SK-N-SH (cell line): ENCODE measurements around the gene CATSPERZ. TPM values are rescaled to one million over a fixed set of nuclear protein-coding genes. Genes with fewer than 3 reads are reported as not detected.

Experiments
- CTCF ChIA-PET: fragments of 300-600, 350-600 bp; formaldehyde crosslinking; extraction: SDS; loops from one replicate; lab custom pipeline; 2021; lab: Yijun Ruan, JAX
- POLR2A ChIA-PET: fragments of 350-600 bp; sonication (Branson Sonifier 250); formaldehyde crosslinking; extraction: SDS; loops from one replicate; lab custom pipeline; 2020; ENCODE audit warnings: antibody characterized with exemption, inconsistent platforms; lab: Yijun Ruan, JAX
- DNase-seq: peaks from one replicate; pipeline ENCODE4 v3.0.0; 2012
- H2AFZ ChIP-seq: fragments of 200-600 bp; sonication (generic); 2 replicates; pipeline ENCODE4 v1.8.1; 2016; ENCODE audit warnings: antibody characterized with exemption, mild to moderate bottlenecking, low read depth
- H3F3A ChIP-seq: fragments of 200-600 bp; sonication (generic); replicated peaks from 2 replicates; pipeline ENCODE3; 2016; ENCODE audit warnings: antibody characterized with exemption, mild to moderate bottlenecking; ENCODE audit not compliant: insufficient read depth
- H3K27ac ChIP-seq, 2 experiments: fragments of 200-500 bp in 1 of 2; fragments of 200-600 bp in 1 of 2; sonication (Bioruptor generic) in 1 of 2; sonication (generic), shearing (Covaris generic) in 1 of 2; 2 replicates each; pipeline versions ENCODE4 v1.5.1 to v1.6.1; 2014 to 2016; ENCODE audit warnings: low read depth in 2 of 2, inconsistent platforms in 1 of 2, low read length in 1 of 2, mild to moderate bottlenecking in 1 of 2, mixed read lengths in 1 of 2
- H3K27me3 ChIP-seq: fragments of 200-600 bp; sonication (generic), shearing (Covaris generic); 2 replicates; pipeline ENCODE4 v1.6.1; 2016; ENCODE audit warnings: mixed run types; ENCODE audit not compliant: insufficient read depth
- H3K36me3 ChIP-seq, 2 experiments: fragments of 200-500 bp in 1 of 2; fragments of 200-600 bp in 1 of 2; sonication (Bioruptor generic) in 1 of 2; sonication (generic) in 1 of 2; replicated peaks in 1 of 2; 2 replicates each; pipeline versions ENCODE3 to v1.5.1; 2014 to 2016; ENCODE audit warnings: low read length in 1 of 2, mild to moderate bottlenecking in 1 of 2; ENCODE audit not compliant: insufficient read depth in 2 of 2, control insufficient read depth in 1 of 2
- H3K4me1 ChIP-seq, 2 experiments: fragments of 200-500 bp in 1 of 2; fragments of 200-600 bp in 1 of 2; sonication (Bioruptor generic) in 1 of 2; sonication (generic), shearing (Covaris generic) in 1 of 2; 2 replicates each; pipeline versions ENCODE4 v1.5.1 to v1.6.1; 2014 to 2016; ENCODE audit warnings: low read depth in 1 of 2, low read length in 1 of 2, mixed run types in 1 of 2; ENCODE audit not compliant: insufficient read depth in 2 of 2, control insufficient read depth in 1 of 2
- H3K4me2 ChIP-seq: fragments of 200-600 bp; sonication (generic), shearing (Covaris generic); 2 replicates; pipeline ENCODE4 v1.6.1; 2017; ENCODE audit warnings: mixed run types
- H3K4me3 ChIP-seq, 2 experiments: fragments of 200-500 bp in 1 of 2; fragments of 200-600 bp in 1 of 2; sonication (Bioruptor generic) in 1 of 2; sonication (generic), shearing (Covaris generic) in 1 of 2; 2 replicates each; pipeline versions ENCODE4 v1.5.1 to v1.8.1; 2014 to 2016; ENCODE audit warnings: low read depth in 2 of 2, inconsistent platforms in 1 of 2, low read length in 1 of 2, mild to moderate bottlenecking in 1 of 2, mixed read lengths in 1 of 2, moderate library complexity in 1 of 2
- H3K79me2 ChIP-seq: fragments of 200-600 bp; sonication (generic); 2 replicates; pipeline ENCODE4 v1.8.1; 2017; ENCODE audit warnings: mild to moderate bottlenecking; ENCODE audit not compliant: insufficient read depth
- H3K9ac ChIP-seq: fragments of 200-600 bp; sonication (generic); 2 replicates; pipeline ENCODE4 v1.6.1; 2017; ENCODE audit warnings: mixed run types
- H3K9me2 ChIP-seq: fragments of 200-600 bp; sonication (generic); 2 replicates; pipeline ENCODE4 v1.6.1; 2017; ENCODE audit warnings: mixed run types
- H3K9me3 ChIP-seq: fragments of 200-600 bp; sonication (generic); 2 replicates; pipeline ENCODE4 v1.6.1; 2017; ENCODE audit warnings: mixed run types, mild to moderate bottlenecking, moderate library complexity
- H4K20me1 ChIP-seq: fragments of 200-600 bp; sonication (generic); 2 replicates; pipeline ENCODE4 v1.6.1; 2017; ENCODE audit warnings: mild to moderate bottlenecking, mixed run types; ENCODE audit not compliant: insufficient read depth
- CTCF ChIP-seq: fragments of 200-600 bp; sonication (generic); IDR thresholded peaks from 2 replicates; pipeline ENCODE4 v1.6.1; 2017; ENCODE audit warnings: antibody characterized with exemption, mild to moderate bottlenecking, moderate library complexity
- EP300 ChIP-seq, 2 experiments: IDR thresholded peaks; 2 replicates each; pipeline versions ENCODE4 v1.4.0 to v1.6.1; 2012; ENCODE audit warnings: borderline replicate concordance in 1 of 2, low read depth in 1 of 2, low read length in 1 of 2
- EZH2phosphoT487 ChIP-seq: fragments of 200-600 bp; sonication (generic); IDR thresholded peaks from 2 replicates; pipeline ENCODE4 v1.6.1; 2017; ENCODE audit warnings: low read depth, mixed run types, mild to moderate bottlenecking, antibody characterized with exemption, moderate library complexity, borderline replicate concordance
- FOSL2 ChIP-seq: IDR thresholded peaks from 2 replicates; pipeline ENCODE4 v1.4.0; 2012; ENCODE audit warnings: low read depth, mild to moderate bottlenecking, moderate library complexity, borderline replicate concordance
- FOXJ3 ChIP-seq: sonication (generic); formaldehyde crosslinking; IDR thresholded peaks from 2 replicates; pipeline ENCODE4 v1.5.1; 2020; ENCODE audit warnings: mild to moderate bottlenecking, missing genetic modification reagents
- GABPA ChIP-seq: IDR thresholded peaks from 2 replicates; pipeline ENCODE4 v1.4.0; 2012; ENCODE audit warnings: low read depth, mild to moderate bottlenecking
- MAX ChIP-seq: IDR thresholded peaks from 2 replicates; pipeline ENCODE4 v1.4.0; 2012; ENCODE audit warnings: low read depth
- MEF2A ChIP-seq: IDR thresholded peaks from 2 replicates; pipeline ENCODE4 v1.4.0; 2012; ENCODE audit warnings: low read depth, borderline replicate concordance
- NFIC ChIP-seq: IDR thresholded peaks from 2 replicates; pipeline ENCODE4 v1.4.0; 2012; ENCODE audit warnings: borderline replicate concordance
- NRF1 ChIP-seq: IDR thresholded peaks from 2 replicates; pipeline ENCODE4 v1.6.1; 2012; ENCODE audit warnings: low read depth, mild to moderate bottlenecking, low read length
- POLR2AphosphoS5 ChIP-seq: IDR thresholded peaks from 2 replicates; pipeline ENCODE4 v1.6.1; 2012; ENCODE audit warnings: low read depth, low read length
- RAD21 ChIP-seq: IDR thresholded peaks from 2 replicates; pipeline ENCODE4 v1.6.1; 2012; ENCODE audit warnings: mild to moderate bottlenecking, low read length
- RFX5 ChIP-seq: IDR thresholded peaks from 2 replicates; pipeline ENCODE4 v1.6.1; 2012; ENCODE audit warnings: mild to moderate bottlenecking, improper control_type of control experiment, low read length
- SIN3A ChIP-seq: IDR thresholded peaks from 2 replicates; pipeline ENCODE4 v1.6.1; 2012; ENCODE audit warnings: low read depth, mild to moderate bottlenecking, low read length, moderate library complexity, borderline replicate concordance
- SMC3 ChIP-seq: IDR thresholded peaks from 2 replicates; pipeline ENCODE4 v1.6.1; 2012; ENCODE audit warnings: low read depth, low read length, improper control_type of control experiment
- TEAD4 ChIP-seq: IDR thresholded peaks from 2 replicates; pipeline ENCODE4 v1.4.0; 2012; ENCODE audit warnings: mild to moderate bottlenecking, borderline replicate concordance; ENCODE audit not compliant: insufficient read depth
- USF1 ChIP-seq: IDR thresholded peaks from 2 replicates; pipeline ENCODE4 v1.4.0; 2012; ENCODE audit warnings: low read depth, borderline replicate concordance
- USF2 ChIP-seq: fragments of 150-350 bp; IDR thresholded peaks from 2 replicates; pipeline ENCODE4 v1.6.1; 2017; ENCODE audit warnings: antibody characterized with exemption, low read length, low read depth, borderline replicate concordance
- WGBS: methylation state at CpG from one replicate; pipeline ENCODE4 v1.1.6; 2017; ENCODE audit warnings: low lambda C conversion rate; 5-methylcytosine and 5-hydroxymethylcytosine counted together
- polyA plus RNA-seq, 3 experiments: library from polyadenylated mRNA; depleted of rRNA; stranded (reverse); fragments of >200 nt; gene quantifications; 2 replicates each; pipeline ENCODE4 v1.2.3, GENCODE V29; 2012

The CATSPERZ gene
- polyA plus RNA-seq, 1 of the 3 experiments (the other 2 are of a cell fraction): 0.54 TPM

GRCh38 chr11:64312947-64313346 lies 12.8 kb downstream of the CATSPERZ start:
- TF ChIP-seq MEF2A: no peak
- TF ChIP-seq, all 33 proteins: peak for 0
- POLR2A ChIA-PET: no interaction called here
- Histone ChIP-seq H4K20me1 (no peaks in the 10 kb centered on the region), H3F3A (peaks cover 6% of the 10 kb centered on the region), H3K9me3 (no peaks in the 10 kb centered on the region), H3K4me3 (no peak overlapping the region), H3K4me1 (peaks cover 0 to 7% of the 10 kb centered on the region in 2 experiments; a peak in 2 of 4 replicates), H3K4me2 (no peak overlapping the region), H3K79me2 (peaks cover 27% of the 10 kb centered on the region), H3K9ac (no peak overlapping the region), H3K36me3 (peaks cover 0 to 20% of the 10 kb centered on the region in 2 experiments), H3K9me2 (no peaks in the 10 kb centered on the region), H3K27me3 (no peaks in the 10 kb centered on the region), H3K27ac (no peak overlapping the region; a peak in 1 of 4 replicates), H2AFZ (no peak overlapping the region)
- no peak for DNase-seq
- WGBS: 95% methylated on average over 10 of the region's 10 CpGs
- CTCF ChIA-PET: interaction anchor here (0.9 to 1.9 kb wide), 7 partner anchors 8 to 800 kb away, joined by 3 to 8 read pairs (median 4); partner anchors contain the start of genes CATSPERZ and ESRRA

GRCh38 chr11:64313491-64314145 lies 13.5 kb downstream of the CATSPERZ start:
- no peak overlapping the region for H3K4me2 ChIP-seq
- no peak overlapping the region for H3K27ac ChIP-seq
- ChIA-PET POLR2A (no interaction called here), CTCF (interaction anchor here (0.7 to 1.9 kb wide), 5 partner anchors 9 to 799 kb away, joined by 3 to 8 read pairs (median 3); partner anchors contain the start of genes CATSPERZ and ESRRA)
- no peaks in the 10 kb centered on the region for H3K9me3 ChIP-seq
- no peak for DNase-seq
- no peaks in the 10 kb centered on the region for H3K27me3 ChIP-seq
- no peak overlapping the region for H2AFZ ChIP-seq
- H3K4me3 ChIP-seq: no peak overlapping the region
- H3K9me2 ChIP-seq: no peaks in the 10 kb centered on the region
- H3K36me3 ChIP-seq: peaks cover 0 to 20% of the 10 kb centered on the region in 2 experiments
- 85% methylated on average over 17 of the region's 18 CpGs for WGBS
- H3K9ac ChIP-seq: no peak overlapping the region
- H3K4me1 ChIP-seq: peaks cover 0 to 7% of the 10 kb centered on the region in 2 experiments; a peak in 2 of 4 replicates
- H3F3A ChIP-seq: peaks cover 6% of the 10 kb centered on the region
- TF ChIP-seq EZH2phosphoT487 (no peak), SMC3 (no peak), FOSL2 (no peak), FOXJ3 (CRISPR knock-in tag) (no peak), USF1 (no peak), POLR2AphosphoS5 (no peak), GABPA (no peak), RAD21 (no peak), NFIC (no peak), NRF1 (no peak), RFX5 (no peak), TEAD4 (no peak), MAX (no peak), USF2 (no peak), SIN3A (no peak), CTCF (no peak), EP300 (IDR thresholded peaks at IDR 0.05; ENCODE audit: borderline replicate concordance in 1 of 2, low read depth in 1 of 2, low read length in 1 of 2) (no peak)
- H3K79me2 ChIP-seq: peaks cover 31% of the 10 kb centered on the region
- no peaks in the 10 kb centered on the region for H4K20me1 ChIP-seq
